Measurements from ENCODE around the gene POU5F2.
A peak's percentile ranks its signal among the peaks of the same experiment; 100 is the strongest.

The POU5F2 gene, protein sequence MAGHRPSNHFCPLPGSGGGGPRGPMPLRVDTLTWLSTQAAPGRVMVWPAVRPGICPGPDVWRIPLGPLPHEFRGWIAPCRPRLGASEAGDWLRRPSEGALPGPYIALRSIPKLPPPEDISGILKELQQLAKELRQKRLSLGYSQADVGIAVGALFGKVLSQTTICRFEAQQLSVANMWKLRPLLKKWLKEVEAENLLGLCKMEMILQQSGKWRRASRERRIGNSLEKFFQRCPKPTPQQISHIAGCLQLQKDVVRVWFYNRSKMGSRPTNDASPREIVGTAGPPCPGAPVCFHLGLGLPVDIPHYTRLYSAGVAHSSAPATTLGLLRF

GRCh38 chr5:93741136-93741811 lies at the start of gene POU5F2:
TSS of gene POU5F2 (minus strand) at chr5:93741600. CDS start at chr5:93741563, 37 bp downstream.
- DNase-seq (ENCODE audit: insufficient read length, low spot score) (no peak), FAIRE-seq (no peak)

- DNase-seq (ENCODE audit: insufficient read length, low spot score) (no peak), FAIRE-seq (no peak)
Measured at GRCh38 chr5:93790401-93790800, 49.0 kb upstream of the POU5F2 start.

DNA sequence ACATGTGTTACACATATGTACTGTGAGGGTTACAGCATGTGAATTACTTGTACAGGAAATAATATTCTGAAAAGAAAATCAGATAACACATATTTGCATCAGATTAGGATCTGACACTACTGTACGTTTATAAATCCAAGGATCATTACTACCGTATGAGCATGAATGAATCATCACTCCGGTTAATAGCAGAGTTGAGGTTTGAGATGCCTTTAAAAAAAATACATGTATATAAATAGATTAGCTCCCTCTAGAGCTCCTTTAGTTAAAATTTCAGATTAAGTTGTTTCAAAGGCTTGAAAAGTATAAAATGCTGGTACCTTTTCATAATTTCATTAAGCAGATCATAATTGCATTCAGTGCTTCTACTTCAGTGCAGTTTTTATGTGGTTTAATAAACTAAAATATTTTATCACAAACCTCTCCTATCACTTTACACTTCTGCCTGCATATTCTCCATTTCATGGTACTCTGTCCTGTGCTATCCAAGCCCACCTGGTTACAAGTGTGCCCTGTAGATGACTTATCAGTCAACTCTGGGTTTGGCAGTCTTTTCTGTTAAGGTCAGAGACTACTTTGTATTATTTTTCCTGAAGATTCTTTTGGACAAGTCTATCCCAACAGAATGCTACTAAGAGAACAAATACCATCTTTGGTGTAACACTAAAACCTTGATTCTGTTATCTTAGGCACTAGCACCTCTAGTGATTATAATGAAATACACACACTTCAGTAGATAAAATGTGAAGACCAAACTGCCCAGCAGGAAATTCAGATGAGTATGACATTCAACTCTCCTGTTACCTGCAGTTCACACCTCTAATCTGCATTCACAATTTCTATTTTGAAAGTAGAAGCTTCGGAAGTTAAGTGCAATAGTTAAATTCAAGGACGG lies 48.0 kb upstream of the POU5F2 start:
- DNase-seq (ENCODE audit: insufficient read length, low spot score) (peak; percentile 38), FAIRE-seq (no peak)

DNA sequence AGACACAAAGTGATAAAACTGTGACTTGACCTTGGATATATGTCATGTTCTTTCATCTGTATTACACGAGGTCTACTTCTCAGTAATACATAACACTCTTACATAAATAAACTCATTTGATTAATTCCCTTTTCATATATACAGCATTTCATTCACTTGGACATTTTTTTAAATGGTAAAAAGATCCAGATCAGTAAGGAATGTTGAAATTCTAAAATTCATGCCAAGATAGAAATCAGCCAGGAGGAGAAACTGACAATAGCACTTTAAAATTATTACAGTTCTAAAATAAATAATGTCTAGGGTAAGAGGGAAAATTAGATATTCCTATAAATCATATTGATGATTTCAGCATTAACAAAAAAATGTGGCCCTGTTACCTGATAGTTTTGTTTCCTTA lies 46.2 kb upstream of the POU5F2 start:
- no peak for FAIRE-seq
- DNase-seq (ENCODE audit: insufficient read length, low spot score): no peak

DNA sequence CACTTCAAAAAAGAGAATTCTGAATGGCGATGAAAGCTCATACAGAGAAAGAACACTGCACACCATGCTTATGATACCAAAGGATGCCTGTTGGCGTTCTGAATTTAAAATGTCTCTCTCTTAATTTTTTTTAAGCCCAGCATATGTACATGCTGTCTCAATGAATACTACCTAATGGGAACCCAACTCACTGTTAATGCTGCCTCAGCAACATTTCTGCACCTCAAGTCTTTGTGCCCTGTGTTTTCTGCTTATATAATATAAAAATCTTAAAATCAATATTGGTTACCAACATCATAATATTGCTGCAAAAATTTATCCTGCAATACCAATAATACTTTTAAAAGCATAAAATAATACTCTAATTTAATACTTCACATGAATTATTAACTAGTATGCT lies 44.1 kb upstream of the POU5F2 start:
- DNase-seq (ENCODE audit: insufficient read length, low spot score): no peak
- no peak for FAIRE-seq

GRCh38 chr5:93782978-93783377 lies 41.6 kb upstream of the POU5F2 start:
- no peak for FAIRE-seq
- DNase-seq (ENCODE audit: insufficient read length, low spot score): no peak

GRCh38 chr5:93777620-93778019 lies 36.2 kb upstream of the POU5F2 start:
- DNase-seq (ENCODE audit: insufficient read length, low spot score) (no peak), FAIRE-seq (no peak)

DNA sequence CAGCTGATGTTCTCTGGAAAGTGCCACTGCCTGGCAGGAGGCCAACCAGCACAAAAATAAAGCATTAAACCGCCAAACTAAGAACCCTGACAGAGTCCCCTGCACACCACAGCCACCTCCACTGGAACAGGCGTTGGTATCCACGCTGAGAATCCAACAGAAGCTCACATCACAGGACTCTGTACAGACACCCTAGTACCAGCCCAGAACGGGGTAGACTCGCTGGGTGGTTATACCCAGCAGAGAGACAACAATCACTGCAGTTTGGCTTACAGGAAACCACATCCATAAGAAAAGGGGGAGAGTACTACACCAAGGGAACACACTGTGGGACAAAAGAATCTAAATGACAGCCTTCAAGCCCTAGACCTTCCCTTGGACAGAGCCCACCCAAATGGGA lies 15.0 kb upstream of the POU5F2 start:
- DNase-seq (ENCODE audit: insufficient read length, low spot score) (no peak), FAIRE-seq (no peak)

DNA sequence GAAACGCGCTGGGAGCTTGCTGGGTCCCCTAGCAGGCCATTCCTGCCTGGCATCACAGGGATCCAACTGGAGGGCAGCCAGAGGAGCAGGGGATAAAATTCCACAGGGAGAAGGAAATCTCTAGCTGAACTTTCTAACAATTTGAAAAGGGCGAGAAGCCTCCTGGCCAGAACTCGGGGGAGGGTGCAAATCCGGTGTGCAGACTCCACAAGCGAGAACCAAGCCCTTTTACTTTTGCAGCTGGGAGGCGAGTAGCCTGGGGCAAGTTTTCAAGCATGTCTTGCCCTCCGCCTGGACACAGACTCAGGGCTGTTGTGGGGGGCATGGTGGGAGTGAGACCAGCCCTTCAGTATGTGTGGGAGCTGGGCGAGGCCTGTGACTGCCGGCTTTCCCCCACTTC lies 14.3 kb upstream of the POU5F2 start:
- FAIRE-seq: no peak
- DNase-seq (ENCODE audit: insufficient read length, low spot score): no peak

DNA sequence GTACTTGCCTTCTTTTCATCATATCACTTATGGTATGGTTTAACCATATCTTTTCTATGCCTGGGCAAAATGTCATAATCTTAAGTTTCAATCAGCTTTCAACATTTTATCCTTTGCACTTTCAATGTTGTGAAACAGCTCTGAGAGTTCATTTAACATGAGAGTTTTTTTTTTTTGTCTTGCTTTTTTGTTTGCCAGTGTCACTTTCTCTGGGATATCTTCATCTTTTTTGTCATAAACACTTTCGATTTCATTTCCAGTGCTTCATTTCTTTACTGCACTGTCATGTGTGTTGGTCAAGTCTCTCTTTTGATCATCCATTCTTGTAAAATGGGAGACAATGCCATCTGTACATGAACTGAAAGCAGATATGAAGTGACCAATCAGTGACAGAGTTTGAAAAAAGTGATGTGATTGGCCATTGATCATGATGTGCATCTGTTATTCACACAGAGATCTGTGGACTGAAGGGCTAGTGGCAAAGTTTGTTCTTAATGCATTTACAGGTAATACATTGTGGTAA lies 7.5 kb upstream of the POU5F2 start:
- FAIRE-seq: no peak
- DNase-seq (ENCODE audit: insufficient read length, low spot score): no peak

DNA sequence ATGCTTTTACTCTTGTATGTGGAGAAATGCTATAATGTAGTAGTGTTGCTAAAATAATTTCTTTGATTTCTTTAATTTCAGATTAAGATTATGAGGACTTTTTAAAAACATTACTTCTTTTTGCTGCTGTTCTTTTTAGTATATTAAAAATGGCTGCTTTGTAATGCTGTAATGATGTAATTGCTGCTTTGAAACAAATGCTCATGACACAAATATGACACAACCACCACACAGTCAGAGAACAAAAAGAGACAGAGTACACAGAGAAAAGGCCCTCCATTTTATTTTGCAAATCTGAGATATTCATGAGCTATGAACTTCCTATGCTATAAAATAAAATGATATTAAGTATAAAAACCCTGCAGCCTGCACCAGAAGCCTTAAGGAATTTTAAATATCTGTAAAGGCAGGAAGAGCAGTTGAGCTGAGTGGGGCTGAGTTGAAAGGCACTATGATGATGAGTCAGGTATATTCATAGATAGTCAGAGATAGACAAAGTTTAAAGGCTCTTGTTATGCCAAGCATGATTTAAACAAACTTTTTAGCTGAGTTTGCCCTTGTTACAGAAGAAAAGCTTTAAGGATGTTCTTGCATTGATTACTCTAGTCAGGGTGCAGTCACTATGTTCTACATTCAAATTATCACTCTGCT lies 5.1 kb upstream of the POU5F2 start:
- DNase-seq (ENCODE audit: insufficient read length, low spot score) (no peak), FAIRE-seq (no peak)

DNA sequence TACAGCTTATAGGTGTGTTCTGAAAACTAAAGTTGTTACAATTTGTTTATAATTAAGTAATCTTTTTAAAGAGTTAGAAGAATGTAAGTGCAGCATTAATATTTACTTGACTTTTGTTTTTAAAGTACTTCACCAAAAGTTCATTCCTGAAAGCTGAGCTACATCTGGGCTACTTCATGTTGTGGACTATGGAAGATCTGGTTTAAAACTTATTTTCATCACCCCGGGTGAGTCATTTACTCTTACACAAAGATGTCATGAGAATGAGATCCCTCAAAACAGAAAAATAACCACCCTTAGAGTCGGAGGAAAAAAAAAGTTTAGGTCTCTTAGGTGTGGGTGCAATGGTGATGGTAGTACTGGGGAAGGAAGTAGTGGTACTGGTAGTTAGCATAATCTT lies 5.1 kb downstream of the POU5F2 start:
- FAIRE-seq (no peak), DNase-seq (ENCODE audit: insufficient read length, low spot score) (no peak)

GRCh38 chr5:93735378-93735777 lies 6.0 kb downstream of the POU5F2 start:
- FAIRE-seq (no peak), DNase-seq (ENCODE audit: insufficient read length, low spot score) (no peak)

DNA sequence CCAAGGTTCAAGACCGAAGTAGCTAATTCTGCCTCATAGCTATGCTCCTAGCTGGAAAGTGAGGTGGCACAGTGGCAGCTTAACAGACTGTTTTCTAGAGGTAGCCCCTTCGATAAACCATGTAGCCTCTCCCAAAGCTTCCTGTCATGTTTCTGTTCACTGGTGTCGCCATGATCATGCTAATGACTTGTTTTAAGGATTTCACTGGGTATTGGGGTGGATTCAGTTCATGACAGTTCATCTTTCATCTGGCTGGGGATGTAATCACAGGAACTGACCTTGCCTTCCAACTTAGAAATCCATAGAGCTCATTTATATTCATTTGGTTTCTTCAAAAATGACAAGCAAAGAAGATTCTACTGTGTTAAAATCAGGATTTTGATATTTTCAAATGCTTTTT lies 9.4 kb downstream of the POU5F2 start:
- no peak for DNase-seq (ENCODE audit: insufficient read length, low spot score)
- FAIRE-seq: no peak

GRCh38 chr5:93726595-93726994 lies 14.8 kb downstream of the POU5F2 start:
- no peak for DNase-seq (ENCODE audit: insufficient read length, low spot score)
- no peak for FAIRE-seq

DNA sequence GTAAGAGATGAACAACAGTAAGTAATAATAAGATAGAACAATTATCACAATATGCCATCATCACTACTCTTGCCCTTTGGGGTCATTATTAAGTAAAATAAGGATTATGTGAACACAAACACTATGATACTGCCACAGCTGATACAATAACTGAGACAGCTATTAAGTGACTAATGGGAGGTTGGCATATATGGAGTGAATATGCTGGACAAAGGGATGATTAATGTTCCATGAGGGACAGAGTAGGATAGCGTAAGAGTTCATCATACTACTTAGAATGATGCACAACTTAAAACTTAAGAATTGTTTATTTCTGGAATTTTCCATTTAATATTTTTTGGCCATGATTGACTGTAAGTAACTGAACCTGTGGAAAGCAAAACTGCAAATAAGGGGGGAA lies 16.6 kb downstream of the POU5F2 start:
- FAIRE-seq: no peak
- DNase-seq (ENCODE audit: insufficient read length, low spot score): no peak

DNA sequence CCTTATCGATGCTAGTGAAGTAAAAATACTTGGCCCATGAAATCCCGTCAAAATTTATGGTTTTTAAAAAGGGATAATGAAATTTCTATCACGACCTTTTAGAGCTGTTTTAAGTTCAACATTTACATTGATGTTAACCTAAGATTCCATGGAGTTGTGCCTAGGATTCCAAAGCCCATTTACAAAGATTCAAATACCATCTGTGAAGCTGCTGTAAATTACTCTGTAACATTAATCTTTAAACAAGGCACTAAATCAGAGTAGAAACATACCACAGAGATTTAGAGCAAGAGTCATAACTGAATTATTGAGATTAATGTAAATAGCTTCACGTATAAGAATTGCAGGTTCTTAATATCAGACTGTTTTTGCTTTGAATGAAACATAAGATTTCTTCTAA lies 17.7 kb downstream of the POU5F2 start:
- no peak for DNase-seq (ENCODE audit: insufficient read length, low spot score)

GRCh38 chr5:93723005-93723404 lies 18.4 kb downstream of the POU5F2 start:
- DNase-seq (ENCODE audit: insufficient read length, low spot score): no peak

More for the DNA sequence above, 17.7 kb downstream of the POU5F2 start:
- no peak for FAIRE-seq

GRCh38 chr5:93722588-93722987 lies 18.8 kb downstream of the POU5F2 start:
- DNase-seq (ENCODE audit: insufficient read length, low spot score): no peak
- no peak for FAIRE-seq

More at GRCh38 chr5:93723005-93723404, 18.4 kb downstream of the POU5F2 start:
- no peak for FAIRE-seq

DNA sequence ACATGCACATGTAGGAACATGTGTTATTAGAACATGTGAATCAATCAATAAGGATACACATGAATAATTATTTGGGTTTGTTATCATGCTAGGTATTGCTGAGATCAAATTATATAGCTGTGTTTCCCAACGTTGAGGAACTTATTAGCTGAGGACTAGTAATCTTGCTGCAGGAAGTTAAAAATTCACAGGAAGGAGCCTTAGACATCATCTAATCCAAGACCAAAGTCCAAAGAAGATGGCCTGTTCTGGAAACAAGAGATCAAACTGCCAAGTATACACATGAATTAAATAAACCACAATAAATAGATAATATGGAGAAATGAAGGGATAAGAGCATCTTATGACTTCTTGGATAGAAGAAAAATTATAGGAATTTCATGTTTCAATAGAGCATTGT lies 19.9 kb downstream of the POU5F2 start:
- no peak for DNase-seq (ENCODE audit: insufficient read length, low spot score)
- FAIRE-seq: no peak

DNA sequence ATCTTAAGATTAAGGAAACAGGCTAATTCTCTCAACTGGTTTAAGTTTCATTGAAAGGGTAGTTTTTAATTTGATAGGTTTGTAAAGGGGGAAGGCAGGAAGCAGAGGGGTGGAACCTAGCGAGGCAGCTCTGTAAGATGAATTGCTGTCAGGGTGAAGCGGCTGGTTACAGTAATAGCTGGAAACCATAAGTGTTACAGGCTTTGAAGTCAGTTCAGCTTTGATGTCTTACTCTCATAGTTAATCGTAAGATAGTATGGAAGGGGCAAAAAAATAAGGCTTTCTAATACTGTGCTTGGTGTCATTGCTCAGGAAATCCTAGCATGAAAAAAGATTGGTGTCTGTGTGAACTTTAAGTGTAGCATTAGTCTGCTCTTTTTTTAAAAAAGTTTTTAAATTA lies 20.3 kb downstream of the POU5F2 start:
- FAIRE-seq: no peak
- DNase-seq (ENCODE audit: insufficient read length, low spot score): no peak

Data from HTR-8/SVneo (cell line).